Measurements from ENCODE around the gene TEX2.
"Not testable (repeated sequence)": the region's sequence is repeated elsewhere in the genome, so short reads cannot be mapped to it uniquely, and the experiment has no call there.

TEX2 gene

DNA sequence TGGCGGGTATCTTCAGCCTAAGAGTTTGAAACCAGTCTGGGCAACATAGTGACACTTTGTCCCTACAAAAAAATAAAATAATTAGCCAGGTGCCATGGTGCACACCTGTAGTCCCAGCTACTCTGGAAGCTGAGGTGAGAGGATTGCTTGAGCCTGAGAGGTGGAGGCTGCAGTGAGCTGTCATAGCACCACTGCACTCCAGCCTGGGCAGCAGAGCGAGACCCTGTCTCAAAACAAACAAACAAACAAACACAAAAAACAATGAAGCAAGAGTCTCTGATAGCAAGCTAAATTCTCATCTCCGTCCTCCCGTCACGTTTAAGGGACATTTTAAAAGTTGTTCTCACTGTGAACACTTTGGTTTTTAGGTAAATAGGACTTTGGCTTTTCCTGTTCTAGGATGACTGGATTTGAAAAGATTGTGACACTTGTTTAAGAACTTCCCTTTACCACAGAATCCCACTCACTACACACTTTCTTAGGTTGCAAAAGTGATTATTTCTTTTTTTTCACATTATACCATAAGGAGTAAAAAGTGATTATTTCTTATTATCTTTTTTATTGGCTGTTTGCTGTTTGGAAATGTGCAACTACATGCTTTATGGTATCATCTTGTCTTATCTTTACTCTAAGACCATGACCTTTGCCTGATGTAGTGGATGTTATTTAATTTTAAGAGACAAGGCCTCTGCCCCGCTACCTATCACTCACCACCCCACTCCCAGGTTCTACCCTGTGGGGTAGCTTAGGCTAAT, 128.7 kb downstream of the TEX2 start:
- DNase-seq = no peak

DNA sequence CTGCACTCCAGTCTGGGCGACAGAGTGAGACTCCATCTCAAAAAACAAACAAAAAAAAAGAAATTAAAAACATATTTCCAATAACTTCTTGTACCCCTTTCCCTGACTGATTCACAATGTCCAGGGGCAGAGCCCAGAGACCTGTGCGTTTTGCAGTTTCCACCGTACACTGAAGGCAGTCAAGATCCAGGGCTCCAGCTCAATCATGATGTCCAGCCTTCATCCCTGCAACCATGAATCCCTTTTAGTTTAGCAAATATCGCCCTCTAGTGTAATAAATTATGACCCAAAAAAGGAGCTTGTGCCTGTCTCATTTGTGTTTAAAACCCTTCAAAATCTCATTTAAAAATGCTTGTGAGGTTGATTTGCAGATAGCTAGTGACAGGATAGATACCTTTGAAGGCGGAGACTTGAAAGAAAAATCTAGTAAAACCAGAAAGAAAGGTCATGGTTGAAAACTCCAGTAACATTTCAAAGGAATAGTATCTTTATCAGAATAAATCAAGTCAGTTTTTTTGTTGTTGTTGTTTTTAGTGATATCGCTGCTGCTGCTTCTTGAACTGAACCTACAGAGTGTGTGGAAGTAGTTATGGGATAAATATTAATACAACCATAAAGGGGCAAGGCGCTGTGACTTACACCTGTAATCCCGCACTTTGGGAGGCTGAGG, 129.4 kb downstream of the TEX2 start:
- peak; percentile 63 for DNase-seq

DNA sequence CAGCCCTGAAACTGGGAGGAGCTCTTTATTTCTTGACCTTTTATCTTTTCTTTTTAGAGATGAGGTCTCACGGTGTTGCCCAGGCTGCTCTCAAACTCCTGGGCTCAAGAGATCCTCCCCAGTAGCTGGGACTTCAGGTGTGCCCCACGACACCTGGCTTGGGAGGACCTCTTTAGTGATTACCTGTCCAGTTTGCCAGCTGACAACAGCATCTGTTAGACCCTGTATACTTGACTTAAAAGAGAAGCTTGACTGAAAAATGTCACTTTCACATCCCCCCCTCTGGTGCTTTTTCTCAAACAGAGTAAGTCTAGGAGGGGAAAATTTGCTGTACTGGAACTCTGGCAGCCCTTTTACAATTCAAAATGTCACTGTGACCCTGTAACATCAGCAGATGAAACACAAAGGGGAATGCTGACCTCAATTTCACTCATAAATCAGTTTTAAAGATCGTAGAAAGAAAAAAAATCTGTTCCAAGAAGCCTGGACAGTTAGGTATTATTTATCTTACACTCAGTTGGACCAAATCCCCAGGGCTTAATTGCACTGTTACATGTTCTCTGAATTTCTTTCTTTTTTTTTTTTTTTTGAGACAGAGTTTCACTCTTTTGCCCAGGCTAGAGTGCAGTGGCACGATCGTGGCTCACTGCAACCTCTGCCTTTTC, 131.3 kb downstream of the TEX2 start:
- no peak for DNase-seq

DNA sequence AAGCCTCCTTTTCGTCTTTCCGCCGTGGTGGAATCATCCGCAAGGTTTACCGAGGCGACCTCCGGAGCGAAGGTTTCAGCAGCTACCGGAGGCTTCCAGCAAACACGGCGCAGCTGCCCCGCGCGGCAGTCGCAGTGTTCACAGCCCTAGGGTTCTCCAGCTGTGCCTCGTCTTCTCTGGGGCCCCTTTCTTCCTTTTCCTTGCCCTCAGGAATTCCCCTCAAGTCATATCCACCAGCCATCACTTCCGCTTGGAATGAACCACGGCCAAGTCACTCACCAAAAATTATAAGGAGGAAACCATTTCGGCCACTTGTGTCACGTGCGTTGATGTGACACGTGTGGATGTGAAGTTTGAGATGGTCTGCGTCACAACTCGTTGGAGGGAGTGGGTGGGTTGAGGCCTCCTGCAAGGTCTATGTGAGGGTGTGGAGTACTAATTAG, 132.5 kb downstream of the TEX2 start:
- no peak for DNase-seq

DNA sequence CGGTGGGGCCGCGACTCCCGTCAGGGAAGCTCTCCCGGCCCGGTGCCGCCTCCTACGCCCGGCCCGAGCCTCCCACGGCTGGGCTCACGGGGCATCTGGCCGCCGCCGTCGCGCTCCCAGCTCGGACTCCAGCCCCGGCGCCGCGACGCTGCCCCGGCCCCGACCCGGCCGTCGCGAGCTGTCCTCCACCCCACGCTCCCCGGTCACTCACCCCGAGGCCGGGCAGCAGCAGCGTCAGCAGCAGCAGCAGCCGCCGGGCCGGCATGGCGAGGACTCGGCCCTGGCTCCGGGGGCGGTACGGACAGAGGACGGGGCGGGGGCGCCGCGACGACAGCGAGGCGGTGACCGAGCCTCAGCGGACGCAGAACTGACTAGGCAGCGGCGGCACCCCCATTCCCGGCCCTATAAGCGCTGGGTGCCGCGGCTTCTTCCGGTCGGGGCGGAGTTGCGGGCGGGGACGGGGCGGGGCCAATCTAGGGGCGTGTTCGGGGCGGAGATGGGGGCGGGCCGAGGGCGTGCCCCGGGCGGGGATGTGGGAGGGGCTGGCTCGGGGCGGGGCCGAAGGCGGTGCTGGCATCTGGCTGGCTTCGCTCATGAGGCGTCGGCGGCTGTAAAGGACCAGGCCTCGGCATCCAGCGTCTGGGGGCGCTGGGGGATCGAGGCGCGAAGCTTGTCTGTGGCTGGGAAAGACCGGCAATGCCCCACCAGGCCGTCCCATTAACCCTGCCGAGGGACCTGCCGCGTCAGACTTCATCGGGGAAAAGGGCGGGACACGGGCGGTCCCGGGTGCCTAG, 133.1 kb downstream of the TEX2 start, which contains the start of gene ERN1:
Gene ERN1, minus strand, starts transcription at position 380 of the 794 bp plus-strand sequence. Its CDS starts 115 bp downstream, at position 265.
- DNase-seq = peak; percentile 82

DNA sequence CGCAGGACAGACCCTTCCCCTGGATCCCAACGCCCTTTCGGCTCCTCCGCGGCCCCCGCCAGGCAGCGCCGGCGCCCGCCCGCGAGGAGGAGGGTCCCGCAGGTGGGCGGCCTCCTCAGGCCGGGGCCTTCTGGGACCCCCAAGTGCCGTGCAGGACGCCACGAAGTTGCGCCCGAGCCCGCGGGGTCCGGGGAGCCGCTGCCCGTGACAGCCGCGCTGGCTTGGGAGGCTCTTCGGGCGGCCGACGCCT, 133.6 kb downstream of the TEX2 start:
- no peak for DNase-seq

DNA sequence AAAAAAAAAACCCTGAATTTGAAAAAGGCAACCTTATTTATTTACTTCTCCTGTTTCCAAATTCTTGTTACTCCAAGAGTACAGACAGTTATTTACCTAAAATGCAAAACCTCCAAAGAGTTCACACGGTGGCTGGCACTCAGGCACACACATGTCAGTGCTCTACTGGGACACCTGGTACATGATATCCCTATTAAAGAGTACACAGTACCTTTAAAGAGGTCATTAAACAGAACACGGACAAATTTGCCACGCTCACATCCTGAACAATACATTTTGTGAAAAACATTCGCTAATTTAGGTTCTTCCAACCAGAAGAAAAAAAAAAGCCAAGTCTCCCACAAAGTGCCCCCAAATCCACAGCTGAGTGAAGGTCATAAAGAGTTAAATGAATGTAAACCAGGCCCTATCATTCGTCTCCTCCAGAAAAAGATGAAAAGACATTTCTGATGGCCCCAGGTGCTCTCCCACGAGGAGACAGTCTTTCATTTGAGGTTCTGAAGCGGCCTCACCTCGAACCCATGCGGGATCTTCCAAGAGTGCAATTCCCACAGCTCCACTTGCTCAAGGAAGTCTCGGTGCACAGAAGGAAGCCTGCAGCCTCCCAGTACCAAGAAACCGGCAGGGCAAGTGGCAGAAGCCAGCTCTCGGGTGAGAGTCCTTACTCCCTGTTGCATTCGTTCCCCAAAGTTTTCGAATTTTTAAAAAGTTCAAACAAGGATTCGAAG, 134.1 kb downstream of the TEX2 start:
- DNase-seq = no peak

DNA sequence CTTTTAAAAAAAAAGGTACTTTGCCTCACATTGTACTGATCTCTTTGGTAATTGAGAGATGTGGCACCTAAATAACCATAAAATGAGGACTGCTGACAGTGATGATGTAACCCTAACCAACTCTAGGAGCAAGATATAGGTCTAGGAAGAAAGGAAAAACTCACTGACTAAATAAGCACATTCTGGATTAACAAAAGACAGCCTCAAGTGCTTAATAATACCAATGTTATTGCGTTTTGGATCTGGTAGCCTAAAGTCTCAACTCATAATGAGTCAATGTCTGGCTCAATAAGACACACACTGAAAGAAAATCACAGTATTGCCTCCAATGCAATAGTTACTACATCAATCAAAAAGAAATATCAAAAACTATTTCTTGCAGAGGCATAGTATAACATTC, 136.1 kb downstream of the TEX2 start:
- DNase-seq = no peak

DNA sequence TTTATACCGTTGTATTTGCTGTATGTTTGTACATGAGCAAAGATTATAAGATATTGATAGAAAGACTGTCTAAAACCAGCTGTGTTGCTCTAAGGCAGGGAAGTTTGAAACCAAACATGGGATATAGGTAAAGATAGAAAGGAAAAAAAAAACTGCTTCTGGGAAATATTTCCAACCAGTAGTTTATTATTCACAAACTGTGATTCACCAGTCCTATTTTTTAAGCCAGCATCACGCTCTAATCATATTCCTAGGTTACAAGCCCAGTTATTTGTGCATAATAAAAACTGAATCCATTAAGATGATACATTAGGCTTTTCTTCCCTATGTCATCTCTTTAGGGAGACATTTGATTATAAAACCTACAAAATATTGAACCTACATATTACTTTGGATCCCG, 137.1 kb downstream of the TEX2 start:
- DNase-seq = no peak

DNA sequence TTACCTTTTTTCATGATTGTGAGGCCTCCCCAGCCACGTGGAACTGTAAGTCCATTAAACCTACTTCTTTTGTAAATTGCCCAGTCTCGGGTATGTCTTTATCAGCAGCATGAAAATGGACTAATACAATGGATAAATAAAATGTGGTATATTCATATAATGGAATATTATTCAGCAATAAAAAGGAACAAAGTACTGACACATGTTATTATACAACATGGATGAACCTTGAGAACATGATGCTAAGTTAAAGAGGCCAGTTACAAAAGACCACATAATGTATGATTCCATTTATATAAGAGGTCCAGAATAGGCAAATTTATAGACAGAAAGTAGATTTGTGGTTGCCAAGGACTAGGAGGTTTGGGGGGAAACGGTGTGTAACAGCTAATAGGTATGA, 138.5 kb downstream of the TEX2 start:
- no peak for DNase-seq

DNA sequence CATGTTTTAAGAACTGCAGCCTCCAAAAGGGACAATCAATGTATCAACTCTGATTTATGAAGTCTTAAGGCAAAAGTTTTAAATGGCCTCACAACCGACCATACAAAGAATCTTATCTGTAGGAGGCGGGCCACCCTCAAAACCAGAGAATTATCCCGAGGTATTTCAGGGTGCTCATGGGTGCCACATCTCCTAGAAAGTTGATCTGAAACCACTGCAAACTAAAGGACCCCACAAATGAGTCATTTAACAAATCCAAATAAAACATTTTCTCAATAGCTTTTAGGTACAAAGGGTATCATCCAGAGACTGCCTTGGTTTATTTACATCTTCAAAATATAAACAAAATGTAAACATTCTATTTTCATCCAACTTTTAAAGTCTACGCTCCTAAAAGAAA, 139.9 kb downstream of the TEX2 start:
- DNase-seq = no peak

DNA sequence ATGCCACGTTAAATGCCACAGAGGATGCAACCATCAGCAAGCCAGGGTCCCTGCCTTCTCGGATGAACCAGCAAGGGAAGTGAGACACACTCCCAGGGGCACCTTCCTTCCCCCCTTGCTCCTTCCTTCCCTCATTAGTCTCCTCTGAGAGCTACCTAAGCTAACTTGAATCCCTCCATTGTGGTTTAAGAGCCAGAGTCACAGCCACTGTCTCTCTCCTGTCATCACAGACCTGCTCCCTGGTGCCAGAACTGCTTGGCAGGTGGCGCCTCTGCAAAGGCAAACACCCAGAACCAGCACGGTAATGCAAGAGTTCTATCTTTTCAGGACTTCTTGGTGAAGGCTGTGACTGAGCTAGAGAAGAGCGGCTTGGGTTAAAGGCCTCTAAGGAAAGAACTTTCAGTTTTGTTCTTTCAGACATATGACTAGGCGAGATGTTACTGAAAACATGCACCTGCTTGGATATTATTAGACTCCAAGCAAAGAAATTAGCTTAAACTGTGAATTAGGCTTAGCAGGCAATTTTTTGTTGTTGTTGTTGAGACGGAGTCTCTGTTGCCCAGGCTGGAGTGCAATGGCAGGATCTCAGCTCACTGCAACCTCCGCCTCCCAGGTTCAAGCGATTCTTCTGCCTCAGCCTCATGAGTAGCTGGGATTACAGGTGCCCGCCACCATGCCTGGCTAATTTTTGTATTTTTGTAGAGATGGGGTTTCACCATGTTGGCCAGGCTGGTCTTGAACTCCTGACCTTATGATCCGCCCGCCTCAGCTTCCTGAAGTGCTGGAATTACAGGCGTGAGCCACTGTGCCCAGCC, 141.9 kb downstream of the TEX2 start:
- DNase-seq = not testable (repeated sequence)

DNA sequence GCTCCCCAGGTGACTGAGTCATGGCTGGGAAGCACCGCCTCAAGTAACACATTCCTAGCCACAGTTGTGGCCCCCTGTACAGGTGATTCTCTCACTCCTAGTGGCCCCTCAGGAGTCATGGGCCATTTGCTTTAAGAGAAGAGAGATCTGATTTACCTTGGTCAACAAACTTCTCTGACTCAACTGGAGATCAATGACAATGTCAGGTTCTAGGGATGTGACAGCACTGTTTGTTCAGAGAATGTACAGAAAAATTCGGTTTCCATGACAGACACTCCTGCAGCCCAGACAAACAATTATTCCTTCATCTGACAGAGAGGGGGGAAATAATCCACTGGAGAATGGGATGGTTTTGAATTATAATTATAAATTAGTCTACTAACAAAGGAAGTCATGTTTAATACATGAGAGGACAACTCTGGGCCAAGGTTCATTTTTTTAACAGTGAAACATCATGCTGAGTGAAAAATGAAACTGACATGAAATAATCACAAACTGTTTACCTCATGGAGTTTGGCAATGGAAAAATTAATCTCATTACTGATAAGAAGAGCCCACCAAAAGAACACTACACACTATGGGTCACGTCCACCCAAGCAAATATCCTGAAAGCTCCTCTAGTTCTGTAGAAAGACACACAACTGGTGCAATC, 142.8 kb downstream of the TEX2 start:
- DNase-seq = no peak

DNA sequence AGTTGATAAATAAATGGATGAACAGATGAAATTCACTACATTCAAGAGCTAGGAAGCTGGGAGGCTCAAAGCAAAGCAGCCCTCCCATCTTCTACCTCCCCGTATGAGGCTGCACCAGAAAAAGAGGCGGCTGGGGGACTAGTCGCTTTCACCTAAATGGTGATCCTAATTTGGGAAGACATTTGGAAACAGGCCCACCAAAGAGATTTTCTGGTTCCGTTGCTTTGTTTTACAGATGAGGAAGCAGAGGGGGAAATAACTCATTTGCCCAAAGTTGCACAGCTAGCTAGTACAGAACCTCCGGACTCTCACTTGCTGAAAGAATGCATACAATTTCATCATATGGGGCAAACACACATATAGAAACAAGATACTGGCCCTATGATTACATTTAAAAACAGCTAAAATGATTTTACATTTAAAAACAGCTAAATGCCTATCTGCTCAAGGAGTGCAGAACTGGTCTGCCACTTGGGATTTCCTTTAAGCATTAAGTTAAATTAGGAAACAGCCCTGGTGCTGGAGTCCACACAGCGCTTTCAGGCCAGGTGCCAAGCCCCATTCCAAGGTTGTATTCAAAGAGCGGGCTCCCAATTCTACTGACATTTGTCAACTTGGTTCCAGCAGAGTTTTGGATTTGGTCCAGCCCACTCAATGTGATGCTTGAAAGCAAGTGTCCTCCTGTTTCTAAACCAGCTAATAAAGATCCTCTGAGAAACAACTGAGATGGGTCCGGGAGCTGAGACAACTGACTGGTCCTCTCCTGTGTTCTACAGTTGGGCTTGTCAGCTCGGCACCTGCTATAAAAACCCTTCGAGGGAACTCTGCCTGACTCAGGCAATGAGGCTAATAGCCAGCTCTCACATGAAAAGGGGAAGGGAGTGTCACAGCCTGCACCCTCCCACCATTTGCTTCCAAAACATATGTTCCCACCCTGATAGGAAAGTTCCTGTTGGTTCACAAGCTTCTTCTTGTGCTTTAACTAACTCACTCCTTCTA, 144.8 kb downstream of the TEX2 start:
- DNase-seq = peak; percentile 47

DNA sequence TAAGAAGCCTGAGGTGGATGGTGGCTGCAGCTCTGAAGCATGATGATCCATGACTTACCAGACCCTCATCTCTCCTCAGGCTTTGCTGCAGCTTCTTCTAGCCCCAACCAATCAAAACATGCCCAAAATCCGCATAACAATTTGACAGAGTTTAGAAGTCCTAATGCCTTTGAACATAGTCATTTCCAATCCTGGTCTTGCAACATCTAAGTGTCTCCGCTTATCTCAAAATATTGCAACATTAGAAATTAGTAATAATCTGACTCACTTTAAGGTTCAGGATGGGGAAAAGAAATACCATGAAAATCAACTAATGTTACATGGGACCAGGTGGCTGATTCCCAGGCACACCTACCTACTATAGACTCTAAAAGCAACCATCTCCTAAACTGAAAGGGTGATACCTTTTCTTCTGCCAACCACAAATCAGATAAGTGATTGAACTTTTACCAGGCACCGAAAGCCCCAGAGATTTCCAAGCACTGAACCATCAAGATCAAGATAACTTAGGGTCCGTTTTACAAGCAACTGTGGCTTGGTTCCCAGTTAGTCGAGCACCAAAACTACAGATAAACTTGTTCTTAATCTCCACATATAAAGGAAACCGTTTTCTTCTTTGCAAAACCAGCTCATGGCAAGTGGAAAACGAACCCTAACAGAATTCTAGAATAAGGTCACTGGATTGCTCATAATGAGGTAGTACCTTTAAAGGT, 147.1 kb downstream of the TEX2 start:
- no peak for DNase-seq

DNA sequence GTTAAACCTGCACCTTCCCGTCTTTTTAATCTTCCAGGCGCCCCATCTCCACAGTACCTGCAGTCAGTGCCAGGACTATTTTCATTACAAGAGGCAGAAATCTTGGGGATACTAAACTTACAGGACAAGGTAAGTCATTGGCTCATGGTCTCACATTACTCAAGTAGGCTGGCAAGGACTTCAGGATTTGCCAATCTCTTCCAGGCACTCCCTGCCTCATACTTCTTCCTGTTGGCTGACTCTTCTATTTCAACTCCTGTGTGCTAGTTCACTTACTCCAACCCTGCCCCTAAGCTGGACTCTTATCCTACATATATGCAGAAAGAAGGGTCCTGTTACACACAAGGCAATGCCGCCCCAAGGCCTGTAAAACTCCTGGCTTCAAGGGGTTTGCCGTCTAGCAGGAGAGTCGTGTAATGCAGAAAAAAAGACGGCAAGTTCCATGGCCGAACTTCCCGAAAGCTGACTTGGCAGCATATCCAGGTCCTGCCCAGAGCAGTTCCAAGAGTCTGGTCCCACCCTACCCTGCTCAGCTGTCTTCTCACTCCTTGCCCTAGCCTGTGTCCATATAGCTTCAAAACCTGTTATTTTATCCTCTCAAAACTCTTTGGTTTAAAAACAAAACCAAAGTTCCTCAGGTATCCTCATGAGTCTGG, 147.9 kb downstream of the TEX2 start:
- no peak for DNase-seq

DNA sequence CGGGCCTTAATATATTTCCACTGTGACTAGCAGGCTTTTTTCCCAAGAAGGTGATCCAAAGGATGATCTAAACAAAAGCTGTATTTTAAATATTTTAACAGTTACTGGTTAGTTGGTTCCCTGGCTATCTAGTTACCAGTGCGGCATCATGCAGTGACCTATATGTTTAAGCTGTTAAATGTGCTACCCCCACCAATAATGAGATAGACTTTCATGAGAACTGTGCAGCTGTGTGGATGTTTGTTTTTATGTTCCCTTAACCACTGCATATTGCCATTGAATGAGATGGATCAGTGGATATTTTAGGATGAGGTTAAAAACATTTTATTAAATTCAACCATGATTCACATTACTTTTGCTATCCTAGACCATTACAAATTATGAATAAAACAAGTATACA, 150.1 kb downstream of the TEX2 start:
- no peak for DNase-seq

DNA sequence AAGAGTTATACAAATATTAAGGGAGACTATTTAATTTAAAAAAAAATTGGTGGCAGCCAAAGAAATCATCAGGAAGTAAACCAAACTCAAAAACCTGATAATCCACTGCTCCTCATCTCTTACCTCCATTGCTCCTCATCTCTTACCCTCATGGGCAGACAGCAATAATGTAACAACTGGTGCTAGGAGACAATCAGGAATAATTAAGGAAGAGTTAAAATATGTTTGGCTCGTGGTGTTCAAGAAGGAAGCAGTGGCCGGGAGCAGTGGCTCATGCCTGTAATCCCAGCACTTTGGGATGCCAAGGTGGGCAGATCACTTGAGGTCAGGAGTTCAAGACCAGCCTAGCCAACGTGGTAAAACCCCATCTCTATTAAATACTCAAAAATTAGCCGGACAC, 151.2 kb downstream of the TEX2 start:
- no peak for DNase-seq
